Fibroblast of lung (primary cell): Measurements from ENCODE around the gene RNF126. TPM values are rescaled to one million over a fixed set of nuclear protein-coding genes. Genes with fewer than 3 reads are reported as not detected.

Experiments
- DNase-seq, 2 donors: peaks; one replicate each; pipeline versions ENCODE4 v3.0.0 to v3.0.0-alpha.2; 2010; ENCODE audit warnings: low read depth in 2 of 2
- H2AFZ ChIP-seq: 2 replicates; pipeline ENCODE4 v1.5.1; 2012; ENCODE audit warnings: low read length, control low read depth, inconsistent platforms
- H3K27ac ChIP-seq: 2 replicates; pipeline ENCODE4 v1.5.1; 2011; ENCODE audit warnings: low read length, control low read depth; ENCODE audit not compliant: insufficient read depth
- H3K27me3 ChIP-seq: 2 replicates; pipeline ENCODE4 v1.5.1; 2011; ENCODE audit warnings: mild to moderate bottlenecking, low read length; ENCODE audit not compliant: control insufficient read depth, insufficient read depth
- H3K36me3 ChIP-seq: 2 replicates; pipeline ENCODE4 v1.5.1; 2011; ENCODE audit warnings: low read length; ENCODE audit not compliant: control insufficient read depth, insufficient read depth
- H3K4me1 ChIP-seq: 2 replicates; pipeline ENCODE4 v1.5.1; 2011; ENCODE audit warnings: low read length; ENCODE audit not compliant: control insufficient read depth, insufficient read depth; ENCODE audit errors: extremely low read depth
- H3K4me2 ChIP-seq: 2 replicates; pipeline ENCODE4 v1.5.1; 2011; ENCODE audit warnings: low read length, control low read depth; ENCODE audit not compliant: insufficient read depth; ENCODE audit errors: extremely low read depth
- H3K4me3 ChIP-seq, 4 experiments: fragments of 200-600 bp in 1 of 4; sonication (generic) in 1 of 4; replicated peaks in 1 of 4; 2 replicates each; pipeline ENCODE4 v1.5.1; 2011 to 2016; ENCODE audit warnings: low read length in 4 of 4, low read depth in 3 of 4, mild to moderate bottlenecking in 3 of 4, control low read depth in 2 of 4, inconsistent platforms in 1 of 4, mixed read lengths in 1 of 4; ENCODE audit not compliant: insufficient read depth in 1 of 4; ENCODE audit errors: control extremely low read depth in 1 of 4
- H3K79me2 ChIP-seq: 2 replicates; pipeline ENCODE4 v1.5.1; 2012; ENCODE audit warnings: mild to moderate bottlenecking, low read length, inconsistent platforms; ENCODE audit not compliant: control insufficient read depth, insufficient read depth
- H3K9ac ChIP-seq: 2 replicates; pipeline ENCODE4 v1.5.1; 2011; ENCODE audit warnings: mild to moderate bottlenecking, low read length, control low read depth; ENCODE audit not compliant: insufficient read depth
- H3K9me3 ChIP-seq: 2 replicates; pipeline ENCODE4 v1.5.1; 2012; ENCODE audit warnings: low read depth, low read length; ENCODE audit not compliant: control insufficient read depth, insufficient read depth
- H4K20me1 ChIP-seq: 2 replicates; pipeline ENCODE4 v1.5.1; 2011; ENCODE audit warnings: low read length; ENCODE audit not compliant: control insufficient read depth, insufficient read depth; ENCODE audit errors: extremely low read depth
- CTCF ChIP-seq, 2 donors: IDR thresholded peaks in 1 of 2; conservative IDR thresholded peaks in 1 of 2; 1 replicate in 1 of 2; 2 replicates in 1 of 2; pipeline ENCODE4 v1.5.1; 2011 to 2012; ENCODE audit warnings: low read length in 2 of 2, control low read depth in 1 of 2, inconsistent platforms in 1 of 2, low read depth in 1 of 2, mild to moderate bottlenecking in 1 of 2
- EZH2 ChIP-seq: IDR thresholded peaks from 2 replicates; pipeline ENCODE4 v1.5.1; 2012; ENCODE audit warnings: low read length, control low read depth, mild to moderate bottlenecking; ENCODE audit errors: missing control alignments
- polyA plus RNA-seq, 2 donors: library from polyadenylated mRNA; depleted of rRNA in 1 of 2; stranded (reverse) in 1 of 2; unstranded in 1 of 2; fragments of >200 nt; gene quantifications; 2 replicates each; pipeline ENCODE4 v1.2.1, GENCODE V29; 2011 to 2012; ENCODE audit warnings: missing spikeins in 1 of 2
- total RNA-seq: library from RNA; depleted of rRNA; stranded (reverse); fragments of >200 nt; gene quantifications from 2 replicates; pipeline ENCODE4 v1.2.1, GENCODE V29; 2014

RNF126 gene
- total and polyA plus RNA-seq, 2 donors (not counting 1 experiment from before 2014, with no cell fraction given), result 7.8 to 18.0 TPM

- Histone ChIP-seq H4K20me1 (no peaks in the 10 kb centered on the region), H3K79me2 (peaks cover 13% of the 10 kb centered on the region), H3K4me2 (no peak overlapping the region), H3K27me3 (no peaks in the 10 kb centered on the region), H3K4me3 (no peak overlapping the region), H2AFZ (no peak overlapping the region), H3K36me3 (peaks cover 24% of the 10 kb centered on the region), H3K9ac (no peak overlapping the region), H3K4me1 (no peaks in the 10 kb centered on the region), H3K9me3 (no peaks in the 10 kb centered on the region), H3K27ac (no peak overlapping the region)
- TF ChIP-seq EZH2 (no peak), CTCF (conservative IDR thresholded peaks at IDR 0.05 in 1 of 2, IDR thresholded peaks at IDR 0.05 in 1 of 2; ENCODE audit: low read depth in 1 of 2, low read length in 2 of 2) (no peak)
- no peak for DNase-seq
Measured at GRCh38 chr19:647566-648284, 15.3 kb downstream of the RNF126 start.

GRCh38 chr19:646779-647565, 16.0 kb downstream of the RNF126 start:
- TF ChIP-seq CTCF (conservative IDR thresholded peaks at IDR 0.05 in 1 of 2, IDR thresholded peaks at IDR 0.05 in 1 of 2; ENCODE audit: low read depth in 1 of 2, low read length in 2 of 2) (no peak), EZH2 (no peak)
- H3K4me2 ChIP-seq, result no peak overlapping the region
- DNase-seq, result no peak
- no peaks in the 10 kb centered on the region for H3K9me3 ChIP-seq
- no peaks in the 10 kb centered on the region for H4K20me1 ChIP-seq
- H3K27ac ChIP-seq, result no peak overlapping the region
- no peak overlapping the region for H2AFZ ChIP-seq
- no peaks in the 10 kb centered on the region for H3K27me3 ChIP-seq
- H3K79me2 ChIP-seq, result peaks cover 6% of the 10 kb centered on the region
- H3K4me1 ChIP-seq, result no peaks in the 10 kb centered on the region
- no peak overlapping the region for H3K9ac ChIP-seq
- H3K36me3 ChIP-seq, result peaks cover 24% of the 10 kb centered on the region
- no peak overlapping the region for H3K4me3 ChIP-seq

GRCh38 chr19:645912-646778, 16.9 kb downstream of the RNF126 start:
- Histone ChIP-seq H3K9me3 (no peaks in the 10 kb centered on the region), H3K4me2 (no peak overlapping the region), H3K27ac (no peak overlapping the region), H3K36me3 (peaks cover 24% of the 10 kb centered on the region), H3K79me2 (peaks cover under 1% of the 10 kb centered on the region), H3K4me3 (no peak overlapping the region), H3K27me3 (no peaks in the 10 kb centered on the region), H3K4me1 (no peaks in the 10 kb centered on the region), H2AFZ (no peak overlapping the region), H4K20me1 (no peaks in the 10 kb centered on the region), H3K9ac (no peak overlapping the region)
- TF ChIP-seq CTCF (conservative IDR thresholded peaks at IDR 0.05 in 1 of 2, IDR thresholded peaks at IDR 0.05 in 1 of 2; ENCODE audit: low read depth in 1 of 2, low read length in 2 of 2) (no peak), EZH2 (no peak)
- DNase-seq, result no peak
